A549 (cell line): ENCODE results near the gene RALGDS. TPM values are rescaled to one million over a fixed set of nuclear protein-coding genes. Genes with fewer than 3 reads are reported as not detected.
A peak's percentile ranks its signal among the peaks of the same experiment; 100 is the strongest.
"Not testable (repeated sequence)": the region's sequence is repeated elsewhere in the genome, so short reads cannot be mapped to it uniquely, and the experiment has no call there.

Experiments
- ATAC-seq, 2 experiments: fragments of 200-7000 bp in 1 of 2; fragments of >200 bp in 1 of 2; cut with Nextera tagmentation in 1 of 2; cut with Tn5 transposase in 1 of 2; 3 replicates each; pipeline versions ENCODE4 v1.8.0 to v1.9.1; 2018 to 2020; ENCODE audit warnings: mild to moderate bottlenecking in 1 of 2, moderate library complexity in 1 of 2
- CTCF ChIA-PET: fragments of 300-600 bp; sonication (Branson Sonifier 250); formaldehyde crosslinking; extraction: SDS; loops from one replicate; lab custom pipeline; 2021; ENCODE audit warnings: antibody characterized with exemption, inconsistent platforms; lab: Yijun Ruan, JAX
- POLR2A ChIA-PET: fragments of 350-600 bp; formaldehyde crosslinking; extraction: SDS; loops from one replicate; lab custom pipeline; 2021; ENCODE audit warnings: antibody characterized with exemption, inconsistent platforms; lab: Yijun Ruan, JAX
- DNase-seq, 2 experiments: peaks; one replicate each; pipeline versions ENCODE4 v3.0.0 to v3.0.0-alpha.2; 2011 to 2016; ENCODE audit warnings: low read depth in 1 of 2, low spot score in 1 of 2
- FAIRE-seq: peaks from 2 replicates; lab custom pipeline; 2011; peaks lifted over from hg19 to GRCh38; lab: Jason Lieb, UNC
- H3K27ac ChIP-seq, 2 experiments: fragments of >200 bp; sonication (Bioruptor Twin); formaldehyde crosslinking; 3 replicates each; pipeline ENCODE4 v1.5.1; 2016 to 2017
- H3K4me1 ChIP-seq: fragments of >200 bp; sonication (Bioruptor Twin); formaldehyde crosslinking; 3 replicates; pipeline ENCODE4 v1.6.1; 2016
- H3K4me2 ChIP-seq: fragments of >200 bp; sonication (Bioruptor Twin); formaldehyde crosslinking; 3 replicates; pipeline ENCODE4 v1.6.1; 2016
- H3K4me3 ChIP-seq: fragments of >200 bp; sonication (Bioruptor Twin); formaldehyde crosslinking; 3 replicates; pipeline ENCODE4 v1.5.1; 2016
- H3K9me3 ChIP-seq: fragments of >200 bp; sonication (Bioruptor Twin); formaldehyde crosslinking; 3 replicates; pipeline ENCODE4 v1.6.1; 2016
- CBX8 ChIP-seq: fragments of 200-600 bp; sonication (generic); IDR thresholded peaks from 2 replicates; pipeline ENCODE4 v1.6.1; 2016
- CHD4 ChIP-seq: fragments of 200-600 bp; sonication (generic); IDR thresholded peaks from 2 replicates; pipeline ENCODE4 v1.6.1; 2016; ENCODE audit warnings: antibody characterized with exemption, mild to moderate bottlenecking, borderline replicate concordance
- FOSB ChIP-seq: fragments of 250-450 bp; sonication (Bioruptor Pico); IDR thresholded peaks from 2 replicates; pipeline ENCODE4 v1.5.0; 2020; ENCODE audit warnings: mild to moderate bottlenecking, moderate library complexity
- FOSL2 ChIP-seq, 2 experiments: fragments of 450-650 bp in 1 of 2; fragments of >200 bp in 1 of 2; sonication (Bioruptor Twin) in 1 of 2; formaldehyde crosslinking; IDR thresholded peaks; 2 replicates each; pipeline versions ENCODE4 v1.5.0 to v1.6.1; 2016 to 2020; ENCODE audit warnings: mild to moderate bottlenecking in 1 of 2, moderate library complexity in 1 of 2
- HEYL ChIP-seq: fragments of 250-450 bp; sonication (Bioruptor Pico); IDR thresholded peaks from 2 replicates; pipeline ENCODE4 v1.8.0; 2021; ENCODE audit warnings: mild to moderate bottlenecking, moderate library complexity
- HOXB5 ChIP-seq: fragments of 250-450 bp; sonication (Bioruptor Pico); IDR thresholded peaks from 2 replicates; pipeline ENCODE4 v1.5.0; 2020; ENCODE audit warnings: mild to moderate bottlenecking, moderate library complexity
- KDM5A ChIP-seq: fragments of 200-600 bp; sonication (generic); IDR thresholded peaks from 2 replicates; pipeline ENCODE4 v1.6.1; 2016; ENCODE audit warnings: antibody characterized with exemption, mild to moderate bottlenecking
- NPAS2 ChIP-seq: fragments of 250-450 bp; sonication (Bioruptor Pico); IDR thresholded peaks from 2 replicates; pipeline ENCODE4 v1.8.0; 2022; ENCODE audit warnings: mild to moderate bottlenecking, moderate library complexity, borderline replicate concordance
- NR3C1 ChIP-seq: fragments of >200 bp; sonication (Bioruptor Twin); formaldehyde crosslinking; IDR thresholded peaks from 3 replicates; pipeline ENCODE4 v1.6.1; 2017
- RAD21 ChIP-seq, 2 experiments: fragments of >200 bp in 1 of 2; sonication (Bioruptor Twin) in 1 of 2; formaldehyde crosslinking in 1 of 2; IDR thresholded peaks in 1 of 2; conservative IDR thresholded peaks in 1 of 2; 2 replicates in 1 of 2; 3 replicates in 1 of 2; pipeline ENCODE4 v1.6.1; 2012 to 2018; ENCODE audit warnings: inconsistent platforms in 1 of 2
- RARB ChIP-seq: fragments of 250-450 bp; sonication (Bioruptor Pico); IDR thresholded peaks from 2 replicates; pipeline ENCODE4 v1.8.0; 2021; ENCODE audit warnings: mild to moderate bottlenecking, moderate library complexity
- SREBF2 ChIP-seq: fragments of 450-650 bp; IDR thresholded peaks from 2 replicates; pipeline ENCODE4 v1.6.1; 2014; ENCODE audit warnings: mild to moderate bottlenecking, moderate library complexity
- ZFP36 ChIP-seq: fragments of 450-650 bp; IDR thresholded peaks from 2 replicates; pipeline ENCODE4 v1.6.1; 2014; ENCODE audit warnings: borderline replicate concordance; ENCODE audit not compliant: partially characterized antibody
- WGBS: methylation state at CpG from one replicate; pipeline ENCODE4 v1.1.6; 2017; ENCODE audit errors: missing lambda C conversion rate; 5-methylcytosine and 5-hydroxymethylcytosine counted together
- polyA plus RNA-seq, 4 experiments: library from polyadenylated mRNA; depleted of rRNA in 3 of 4; stranded (reverse); fragments of >200 nt; fragmentation: RNase III in 1 of 4; extraction: RNeasy Plus Mini Kit Qiagen cat#74134 plus additional on column Dnase treatment in 1 of 4; gene quantifications; 2 replicates in 3 of 4; 3 replicates in 1 of 4; pipeline ENCODE4 v1.2.3, GENCODE V29; 2011 to 2017
- TF ChIP-seq, protein P1 (sequence below): fragments of >200 bp; sonication (Bioruptor Twin); formaldehyde crosslinking; IDR thresholded peaks from 2 replicates; pipeline ENCODE4 v1.6.1; 2016
- TF ChIP-seq, protein P2 (sequence below): IDR thresholded peaks from 2 replicates; pipeline ENCODE4 v1.6.1; 2012; ENCODE audit warnings: low read depth, borderline replicate concordance
- TF ChIP-seq, protein P3 (sequence below): fragments of 250-450 bp; sonication (Bioruptor Pico); IDR thresholded peaks from 2 replicates; pipeline ENCODE4 v1.5.0; 2020; ENCODE audit warnings: low read depth, mild to moderate bottlenecking, moderate library complexity

RALGDS gene
- polyA plus RNA-seq, 2 of the 4 experiments (the other 2 are of a cell fraction) = 8.9 to 12.1 TPM

DNA sequence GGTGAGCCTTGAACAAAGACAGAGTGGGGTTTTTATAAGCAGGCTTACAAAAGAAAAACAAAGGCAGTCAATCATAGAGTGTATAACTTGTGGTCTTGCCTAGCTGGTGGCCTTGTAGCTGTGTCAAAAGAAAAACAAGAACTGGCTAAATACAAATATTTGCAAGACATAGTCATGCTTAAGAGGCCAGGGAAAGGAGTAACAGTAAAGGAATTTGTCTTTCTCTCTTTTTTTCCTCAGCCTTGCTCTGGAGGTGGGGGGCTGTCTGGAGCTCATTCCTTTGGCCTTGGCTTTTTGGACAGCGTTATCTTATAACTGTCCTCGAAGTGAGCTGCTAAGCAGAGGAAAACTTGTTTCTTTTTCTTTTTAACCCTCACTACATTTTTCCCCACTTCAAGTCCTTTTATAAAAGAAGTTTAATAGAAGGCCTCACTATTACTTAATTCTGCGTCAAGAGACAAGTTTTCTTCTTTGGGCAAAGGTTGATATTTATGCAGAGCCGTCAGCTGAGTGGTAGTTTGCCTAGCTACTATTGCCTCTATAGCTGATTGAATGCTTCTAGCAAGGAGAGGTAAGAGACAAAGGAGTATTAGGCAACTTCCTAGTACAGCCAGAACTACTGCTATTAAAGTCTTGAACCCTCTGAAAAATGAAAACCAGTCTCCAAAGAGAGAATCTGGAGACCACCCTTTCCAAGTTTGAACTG, 45.0 kb downstream of the RALGDS start:
- no peak overlapping the region for H3K4me2 ChIP-seq
- POLR2A ChIA-PET = interaction anchor here (1.2 kb wide), 1 partner anchor 45 kb away, joined by 4 read pairs; the partner anchor contains the start of gene GTF3C5
- H3K9me3 ChIP-seq = no peaks in the 10 kb centered on the region
- H3K4me1 ChIP-seq = no peaks in the 10 kb centered on the region
- WGBS = 65% methylated on average over 4 of the region's 4 CpGs
- DNase-seq = no peak
- no peak overlapping the region for H3K4me3 ChIP-seq
- TF ChIP-seq FOSB (CRISPR knock-in tag) (no peak), HOXB5 (no peak)
- TF ChIP-seq, protein P1, sequence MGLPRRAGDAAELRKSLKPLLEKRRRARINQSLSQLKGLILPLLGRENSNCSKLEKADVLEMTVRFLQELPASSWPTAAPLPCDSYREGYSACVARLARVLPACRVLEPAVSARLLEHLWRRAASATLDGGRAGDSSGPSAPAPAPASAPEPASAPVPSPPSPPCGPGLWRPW = no peak
- TF ChIP-seq, protein P2, sequence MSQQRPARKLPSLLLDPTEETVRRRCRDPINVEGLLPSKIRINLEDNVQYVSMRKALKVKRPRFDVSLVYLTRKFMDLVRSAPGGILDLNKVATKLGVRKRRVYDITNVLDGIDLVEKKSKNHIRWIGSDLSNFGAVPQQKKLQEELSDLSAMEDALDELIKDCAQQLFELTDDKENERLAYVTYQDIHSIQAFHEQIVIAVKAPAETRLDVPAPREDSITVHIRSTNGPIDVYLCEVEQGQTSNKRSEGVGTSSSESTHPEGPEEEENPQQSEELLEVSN = no peak
- TF ChIP-seq, all 56 proteins: peak for 0
- H3K27ac ChIP-seq = no peak overlapping the region
- FAIRE-seq = no peak
- ATAC-seq = peak in 1 of 2 experiments; percentile 46; a peak in 3 of 6 replicates
- CTCF ChIA-PET = interaction anchor here (0.8 to 8.0 kb wide), 7 partner anchors 9 to 69 kb away, joined by 3 to 45 read pairs (median 4); no protein-coding TSS in a partner anchor

DNA sequence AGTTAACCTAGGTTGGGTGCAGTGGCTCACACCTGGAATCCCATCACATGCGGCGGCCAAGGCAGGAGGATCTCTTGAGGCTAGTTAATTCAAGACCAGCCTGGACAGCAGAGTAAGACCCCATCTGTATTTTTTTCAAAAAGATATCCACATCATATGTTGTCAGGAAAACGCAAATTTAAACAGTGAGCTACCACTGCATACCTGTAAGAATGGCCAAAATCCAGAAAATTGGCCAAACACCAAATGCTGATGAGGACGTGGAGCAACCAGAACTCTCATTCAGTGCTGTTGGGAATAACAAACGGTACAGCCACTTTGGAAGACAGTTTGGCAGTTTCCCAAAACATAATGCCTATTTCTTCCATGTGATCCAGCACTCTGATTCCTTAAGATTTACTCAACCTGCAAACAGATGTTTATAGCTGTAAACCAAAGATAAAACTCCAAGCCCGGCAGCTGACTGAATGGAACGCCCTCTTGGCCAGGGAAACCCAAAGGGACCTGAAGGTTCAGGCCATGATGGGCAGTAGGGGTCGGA, 46.9 kb downstream of the RALGDS start:
- POLR2A ChIA-PET = no interaction called here
- no peak for DNase-seq
- no peaks in the 10 kb centered on the region for H3K4me1 ChIP-seq
- no peak overlapping the region for H3K4me2 ChIP-seq
- H3K27ac ChIP-seq = no peak overlapping the region
- H3K4me3 ChIP-seq = no peak overlapping the region
- CTCF ChIA-PET = interaction anchor here (0.5 to 8.0 kb wide), 5 partner anchors 28 to 713 kb away, joined by 3 to 45 read pairs (median 4); no protein-coding TSS in a partner anchor
- no peak for ATAC-seq
- H3K9me3 ChIP-seq = no peaks in the 10 kb centered on the region
- no peak for FAIRE-seq
- 58% methylated on average over 8 of the region's 8 CpGs for WGBS
- no peak for TF ChIP-seq KDM5A
- no peak for TF ChIP-seq NPAS2 (CRISPR knock-in tag)
- TF ChIP-seq, protein P1 = no peak
- TF ChIP-seq CHD4 = no peak
- TF ChIP-seq NR3C1 = no peak
- no peak for TF ChIP-seq ZFP36
- TF ChIP-seq, protein P3, sequence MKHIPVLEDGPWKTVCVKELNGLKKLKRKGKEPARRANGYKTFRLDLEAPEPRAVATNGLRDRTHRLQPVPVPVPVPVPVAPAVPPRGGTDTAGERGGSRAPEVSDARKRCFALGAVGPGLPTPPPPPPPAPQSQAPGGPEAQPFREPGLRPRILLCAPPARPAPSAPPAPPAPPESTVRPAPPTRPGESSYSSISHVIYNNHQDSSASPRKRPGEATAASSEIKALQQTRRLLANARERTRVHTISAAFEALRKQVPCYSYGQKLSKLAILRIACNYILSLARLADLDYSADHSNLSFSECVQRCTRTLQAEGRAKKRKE (CRISPR knock-in tag) = no peak
- TF ChIP-seq RARB (CRISPR knock-in tag) = no peak

DNA sequence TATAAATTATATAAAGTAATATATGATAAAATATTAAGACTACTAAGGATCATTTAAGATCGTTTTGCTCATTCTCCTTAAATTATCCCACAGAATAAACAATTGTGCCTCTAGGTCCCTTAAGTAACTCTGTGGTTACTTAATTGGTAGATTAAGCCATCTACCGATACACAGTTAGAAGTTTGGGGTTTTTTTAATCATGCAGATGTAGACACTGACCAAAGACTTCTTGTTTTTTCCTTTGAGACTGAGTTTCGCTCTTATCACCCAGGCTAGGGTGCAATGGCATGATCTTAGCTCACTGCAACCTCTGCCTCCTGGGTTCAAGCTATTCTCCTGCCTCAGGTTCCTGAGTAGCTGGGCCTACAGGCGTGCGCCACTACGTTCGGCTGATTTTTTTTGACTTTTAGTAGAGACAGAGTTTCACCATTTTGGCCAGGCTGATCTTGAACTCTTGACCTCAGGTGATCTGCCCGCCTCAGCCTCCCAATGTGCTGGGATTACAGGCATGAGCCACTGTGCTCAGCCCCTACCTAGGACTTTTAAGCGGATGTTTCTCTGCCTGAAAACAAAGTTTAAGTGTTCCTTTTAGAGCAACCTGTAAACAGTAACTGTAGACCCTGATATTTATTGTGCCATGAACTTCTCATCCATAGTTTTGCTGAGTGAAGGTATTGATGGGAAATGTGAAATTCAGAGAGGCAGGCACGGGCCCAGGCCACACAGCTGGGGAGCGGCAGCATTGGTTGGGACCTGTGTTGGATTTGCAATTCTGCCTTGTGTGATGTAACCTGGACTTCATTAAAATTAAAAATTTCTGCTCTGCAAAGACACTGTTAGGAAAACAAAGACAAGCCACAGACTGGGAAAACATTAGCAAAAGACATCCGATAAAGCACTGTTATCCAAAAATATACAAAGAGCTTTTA, 47.7 kb downstream of the RALGDS start:
- 84% methylated on average over 12 of the region's 12 CpGs for WGBS
- FAIRE-seq (no peak), ATAC-seq (no peak), DNase-seq (no peak)
- no peak overlapping the region for H3K4me2 ChIP-seq
- ChIA-PET POLR2A (no interaction called here), CTCF (interaction anchor here (1.3 to 8.0 kb wide), 3 partner anchors 72 to 96 kb away, joined by 3 to 45 read pairs (median 4); no protein-coding TSS in a partner anchor)
- no peaks in the 10 kb centered on the region for H3K9me3 ChIP-seq
- no peak for TF ChIP-seq CBX8
- TF ChIP-seq RAD21 (conservative IDR thresholded peaks at IDR 0.05 in 1 of 2, IDR thresholded peaks at IDR 0.05 in 1 of 2) = no peak
- TF ChIP-seq SREBF2 = no peak
- no peak for TF ChIP-seq HEYL (CRISPR knock-in tag)
- TF ChIP-seq FOSL2 (IDR thresholded peaks at IDR 0.05) = no peak
- TF ChIP-seq FOSL2 (CRISPR knock-in tag; IDR thresholded peaks at IDR 0.05) = no peak
- H3K27ac ChIP-seq = no peak overlapping the region
- no peaks in the 10 kb centered on the region for H3K4me1 ChIP-seq
- H3K4me3 ChIP-seq = no peak overlapping the region

DNA sequence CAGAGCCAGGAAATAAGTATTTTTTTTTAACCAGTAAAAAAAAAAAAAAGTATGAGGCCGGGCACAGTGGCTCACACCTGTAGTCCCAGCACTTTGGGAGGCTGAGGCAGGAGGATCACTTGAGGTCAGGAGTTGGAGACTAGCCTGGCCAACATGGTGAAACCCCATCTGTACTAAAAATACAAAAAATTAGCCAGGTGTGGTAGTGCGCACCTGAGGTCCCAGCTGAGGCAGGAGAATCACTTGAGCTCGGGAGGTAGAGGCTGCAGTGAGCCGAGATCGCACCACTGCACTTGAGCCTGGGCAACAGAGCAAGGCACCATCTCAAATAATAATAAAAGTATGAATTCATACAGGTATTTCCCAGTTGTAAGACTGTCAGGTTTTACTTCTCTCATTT, 48.8 kb downstream of the RALGDS start:
- POLR2A ChIA-PET, H3K27ac ChIP-seq, DNase-seq, ATAC-seq, H3K4me3 ChIP-seq, H3K4me1 ChIP-seq, H3K9me3 ChIP-seq, FAIRE-seq, H3K4me2 ChIP-seq: not testable (repeated sequence)
- CTCF ChIA-PET = interaction anchor here (8.0 kb wide), 1 partner anchor 73 kb away, joined by 45 read pairs; no protein-coding TSS in a partner anchor
- 89% methylated on average over 5 of the region's 5 CpGs for WGBS
